Measurements from ENCODE around the gene NEURL4.

GRCh38 chr17:7281074-7281952 lies 47.8 kb downstream of the NEURL4 start, which contains the start of gene SLC2A4:
- TF ChIP-seq POLR2A (IDR thresholded peaks at IDR 0.05) = peak in 1 of 2 donors; percentile 31
- TF ChIP-seq, protein P1, sequence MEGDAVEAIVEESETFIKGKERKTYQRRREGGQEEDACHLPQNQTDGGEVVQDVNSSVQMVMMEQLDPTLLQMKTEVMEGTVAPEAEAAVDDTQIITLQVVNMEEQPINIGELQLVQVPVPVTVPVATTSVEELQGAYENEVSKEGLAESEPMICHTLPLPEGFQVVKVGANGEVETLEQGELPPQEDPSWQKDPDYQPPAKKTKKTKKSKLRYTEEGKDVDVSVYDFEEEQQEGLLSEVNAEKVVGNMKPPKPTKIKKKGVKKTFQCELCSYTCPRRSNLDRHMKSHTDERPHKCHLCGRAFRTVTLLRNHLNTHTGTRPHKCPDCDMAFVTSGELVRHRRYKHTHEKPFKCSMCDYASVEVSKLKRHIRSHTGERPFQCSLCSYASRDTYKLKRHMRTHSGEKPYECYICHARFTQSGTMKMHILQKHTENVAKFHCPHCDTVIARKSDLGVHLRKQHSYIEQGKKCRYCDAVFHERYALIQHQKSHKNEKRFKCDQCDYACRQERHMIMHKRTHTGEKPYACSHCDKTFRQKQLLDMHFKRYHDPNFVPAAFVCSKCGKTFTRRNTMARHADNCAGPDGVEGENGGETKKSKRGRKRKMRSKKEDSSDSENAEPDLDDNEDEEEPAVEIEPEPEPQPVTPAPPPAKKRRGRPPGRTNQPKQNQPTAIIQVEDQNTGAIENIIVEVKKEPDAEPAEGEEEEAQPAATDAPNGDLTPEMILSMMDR (IDR thresholded peaks at IDR 0.05) = peak in 1 of 4 experiments; percentile 21
